Measurements from ENCODE around the gene RAC3.

Gene RAC3

GRCh38 chr17:82045936-82046484 is 14.5 kb downstream of the RAC3 start:
- DNase-seq, result no peak

DNA sequence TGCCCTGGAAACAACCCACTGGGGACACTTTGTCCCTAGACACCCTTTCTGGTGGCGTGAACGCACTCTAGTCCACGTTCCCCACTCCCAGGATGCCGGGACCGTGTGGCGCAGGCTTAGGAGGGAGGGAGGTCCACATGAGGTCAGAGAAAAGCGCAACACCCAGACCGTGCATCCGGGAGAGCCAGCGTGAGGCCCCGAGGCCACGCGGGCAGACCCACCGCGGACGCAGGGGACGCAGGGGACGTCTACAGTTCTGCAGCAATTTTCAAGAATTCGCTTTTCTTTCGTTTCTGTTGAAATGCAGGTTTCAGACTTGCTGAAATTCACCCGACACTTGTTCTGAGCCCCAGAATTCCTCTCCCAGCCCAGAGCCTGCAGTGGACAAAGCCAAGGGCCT is 15.4 kb downstream of the RAC3 start:
- DNase-seq, result no peak

GRCh38 chr17:82047379-82047778 is 15.9 kb downstream of the RAC3 start:
- no peak for DNase-seq

DNA sequence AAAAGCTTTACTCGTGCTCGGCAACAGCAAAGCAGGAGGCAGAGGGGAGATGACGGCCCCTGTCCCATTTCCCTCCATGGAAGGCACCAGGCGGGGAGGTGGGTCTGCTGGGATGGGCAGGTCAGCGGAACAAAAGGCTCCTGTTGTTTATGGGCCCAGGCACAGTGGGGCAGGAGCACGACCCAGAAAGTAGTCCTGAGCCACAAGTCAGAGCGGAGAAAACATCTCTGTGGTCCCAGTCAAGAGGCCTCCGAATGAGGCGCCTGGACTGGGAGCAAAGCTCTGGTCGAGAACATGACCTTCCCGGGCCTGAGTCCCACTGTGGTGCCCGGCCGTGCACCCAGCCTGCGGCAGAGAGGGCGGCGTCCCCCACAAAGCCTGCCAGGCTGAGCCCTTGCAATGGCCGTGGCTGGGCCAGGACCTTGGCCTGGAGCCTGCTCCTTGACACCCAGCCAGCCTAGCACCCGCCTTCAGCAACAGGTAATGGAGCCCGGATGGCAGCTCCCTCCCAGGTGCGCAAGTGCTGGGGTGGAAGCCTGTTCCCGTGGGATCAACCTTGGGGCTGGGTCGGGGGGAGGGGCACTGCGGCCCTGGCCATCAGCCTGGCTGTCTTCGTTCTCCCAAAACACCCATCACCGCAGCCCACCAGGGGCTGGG is 16.6 kb downstream of the RAC3 start:
- DNase-seq, result no peak

GRCh38 chr17:82048571-82048971 is 17.1 kb downstream of the RAC3 start:
- no peak for DNase-seq

DNA sequence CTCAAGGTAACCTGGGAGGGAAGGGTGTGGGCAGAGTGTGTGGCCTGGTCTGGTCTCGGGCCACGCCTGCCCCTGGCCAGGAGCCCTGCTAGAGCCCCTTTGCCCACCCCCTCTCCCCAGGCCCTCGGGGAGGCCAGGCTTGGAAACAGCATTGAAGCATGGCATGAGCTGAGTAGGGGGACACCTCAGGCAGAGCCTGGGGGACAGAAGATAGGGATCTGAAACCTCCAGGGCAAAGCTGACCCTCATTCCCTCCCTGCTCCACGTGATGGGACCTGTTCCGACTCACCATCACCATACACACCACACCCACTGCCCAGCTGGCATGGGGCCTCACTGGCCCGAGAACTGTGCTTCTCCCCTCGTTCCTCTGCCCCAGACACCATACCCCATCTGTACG is 17.6 kb downstream of the RAC3 start:
- no peak for DNase-seq

- no peak for DNase-seq
Measured at GRCh38 chr17:82049521-82049971, 18.1 kb downstream of the RAC3 start.

- DNase-seq, result no peak
Measured at GRCh38 chr17:82050152-82050760, 18.8 kb downstream of the RAC3 start.

DNA sequence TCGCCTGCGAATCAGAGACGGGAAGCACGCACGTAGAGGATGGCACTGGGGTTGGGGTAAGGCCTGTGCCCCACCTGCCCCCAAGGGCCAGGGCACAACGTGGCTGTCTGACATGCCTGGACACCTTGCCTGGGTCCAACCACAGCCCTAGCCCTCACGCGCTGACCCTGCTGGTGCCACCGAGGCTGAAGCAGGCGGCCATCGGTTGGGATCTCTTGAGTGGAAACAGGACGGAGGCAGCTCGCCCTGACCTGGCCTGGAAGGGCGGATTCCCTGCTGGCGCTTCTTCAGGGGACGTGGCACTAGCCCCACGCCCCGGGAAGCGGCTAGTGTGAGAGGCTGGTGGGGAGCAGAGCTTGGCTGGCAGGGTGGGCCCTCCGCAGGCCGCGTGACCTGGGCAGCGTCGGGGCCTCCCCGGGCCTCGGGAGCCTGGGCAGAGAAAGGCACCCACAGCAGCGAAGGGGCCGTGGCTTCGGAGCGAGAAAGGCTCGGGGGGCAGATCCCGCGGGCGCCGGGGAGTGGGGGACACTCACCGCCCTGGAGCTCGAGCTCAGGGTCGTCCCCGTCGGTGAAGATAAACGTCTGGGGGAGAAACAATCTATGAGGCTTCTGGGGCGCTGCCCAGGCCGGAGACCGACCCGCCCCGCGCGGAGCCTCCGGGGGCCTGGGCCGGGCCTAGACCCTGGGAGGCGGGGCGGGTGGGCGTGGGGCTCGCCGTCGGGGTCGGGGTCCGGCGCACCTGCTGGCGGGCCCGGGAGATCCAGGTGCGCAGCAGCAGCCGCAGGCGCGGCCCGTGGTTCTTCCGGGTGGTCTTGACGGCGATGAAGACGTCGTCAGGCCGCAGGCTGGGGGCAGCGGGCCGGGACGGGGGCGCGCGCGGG is 19.5 kb downstream of the RAC3 start:
- DNase-seq, result no peak

DNA sequence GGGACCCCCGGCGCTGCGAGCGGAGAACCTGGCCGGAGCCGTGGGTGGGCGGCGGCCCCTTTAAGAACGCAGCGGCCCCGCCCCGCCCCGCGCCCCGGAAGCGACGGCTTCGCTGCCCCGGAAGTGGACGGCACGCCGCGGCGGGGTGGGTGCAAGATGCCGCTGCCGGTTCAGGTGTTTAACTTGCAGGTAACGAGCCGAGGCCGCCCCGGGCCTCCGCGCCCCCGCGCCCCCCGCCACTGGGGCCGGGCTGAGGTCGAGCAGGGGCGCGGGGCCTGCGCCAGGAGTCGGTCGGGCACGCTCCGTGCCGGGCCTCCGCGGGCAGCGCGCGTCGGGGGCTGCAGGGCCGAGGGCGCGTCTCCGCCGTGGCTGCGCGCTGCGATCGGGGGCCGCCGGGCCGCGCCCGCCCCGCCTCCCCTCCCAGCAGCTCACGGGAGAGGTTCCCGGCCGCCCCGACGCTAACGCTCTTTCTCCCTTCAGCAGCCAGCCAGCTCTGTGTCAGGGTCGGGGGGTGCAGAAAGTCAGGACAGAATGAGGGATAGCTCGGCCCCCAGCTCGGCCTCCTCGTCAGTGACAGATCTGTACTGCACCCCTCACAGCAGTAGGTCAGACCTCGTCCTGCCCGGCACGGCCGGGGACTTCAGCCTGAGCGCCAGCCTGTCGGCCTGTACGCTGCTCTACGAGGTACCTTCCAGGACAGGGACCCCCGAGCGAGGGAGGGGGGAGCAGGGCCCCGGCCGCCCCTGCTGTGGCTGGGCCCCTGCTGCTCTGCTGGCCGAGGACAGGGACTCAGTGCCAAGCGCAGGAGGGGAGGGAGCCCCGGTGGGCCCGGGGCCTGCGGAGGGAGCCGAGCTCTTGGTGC is 20.5 kb downstream of the RAC3 start, which contains the start of the genes GPS1 and RFNG:
Gene GPS1 (plus strand): TSS at position 123 of the 862 bp plus-strand sequence. CDS start 34 bp downstream, at position 157.
Gene RFNG (minus strand): TSS at position 36 of the 862 bp plus-strand sequence. CDS start 45 bp downstream, outside the sequence.
- no peak for DNase-seq

DNA sequence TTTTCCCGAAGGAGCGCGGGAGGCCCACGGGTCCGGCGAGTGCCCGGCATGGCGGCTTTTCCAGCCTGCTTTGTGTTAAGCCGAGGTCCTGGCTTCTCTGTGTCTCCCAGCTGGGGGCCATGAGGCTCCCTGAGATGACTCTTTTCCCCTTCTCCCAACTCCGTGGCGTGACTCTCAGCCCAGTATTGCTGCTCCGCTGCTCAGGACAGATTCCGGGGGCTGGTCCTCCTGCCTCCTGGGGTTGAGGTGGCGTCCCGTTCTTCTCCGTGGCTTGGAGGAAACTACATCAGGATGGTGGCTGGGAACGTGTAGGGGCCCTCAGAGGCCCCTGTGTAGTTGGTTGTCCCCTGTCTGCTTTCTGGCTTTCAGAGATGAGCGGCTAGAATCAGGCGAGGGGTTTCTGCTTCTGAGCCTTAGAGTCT is 21.2 kb downstream of the RAC3 start:
- DNase-seq, result no peak

GRCh38 chr17:82053130-82053529 is 21.7 kb downstream of the RAC3 start:
- DNase-seq, result no peak

DNA sequence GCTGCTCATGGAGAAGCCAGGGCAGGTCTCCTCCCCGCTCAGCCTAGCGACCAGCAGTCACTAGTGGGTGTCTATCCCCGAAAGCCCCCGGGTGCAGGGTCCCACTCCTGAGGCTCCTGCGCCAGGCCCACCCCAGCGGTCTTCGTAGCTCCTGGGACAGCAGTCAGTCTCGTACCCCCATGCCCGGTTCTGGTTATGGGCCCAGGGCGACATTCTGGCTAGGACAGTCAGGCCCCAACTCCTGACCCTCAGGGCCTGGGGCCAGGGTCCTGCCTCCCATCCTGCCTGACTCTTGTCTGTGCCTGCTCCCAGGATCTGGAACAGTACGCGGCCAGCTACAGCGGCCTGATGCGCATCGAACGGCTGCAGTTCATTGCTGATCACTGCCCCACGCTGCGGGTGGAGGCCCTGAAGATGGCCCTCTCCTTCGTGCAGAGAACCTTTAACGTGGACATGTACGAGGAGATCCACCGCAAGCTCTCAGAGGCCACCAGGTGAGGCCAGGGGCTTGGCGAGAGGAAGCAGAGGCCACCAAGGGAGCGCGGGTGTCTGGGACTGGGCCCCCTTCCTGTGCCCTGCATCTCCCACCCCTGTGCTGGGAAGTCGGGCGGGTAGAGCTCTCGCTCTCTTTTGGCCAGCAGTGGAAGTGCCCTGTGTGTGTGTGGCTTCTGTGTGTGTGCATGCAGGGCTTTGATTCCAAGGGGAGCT is 22.2 kb downstream of the RAC3 start:
- DNase-seq, result no peak

DNA sequence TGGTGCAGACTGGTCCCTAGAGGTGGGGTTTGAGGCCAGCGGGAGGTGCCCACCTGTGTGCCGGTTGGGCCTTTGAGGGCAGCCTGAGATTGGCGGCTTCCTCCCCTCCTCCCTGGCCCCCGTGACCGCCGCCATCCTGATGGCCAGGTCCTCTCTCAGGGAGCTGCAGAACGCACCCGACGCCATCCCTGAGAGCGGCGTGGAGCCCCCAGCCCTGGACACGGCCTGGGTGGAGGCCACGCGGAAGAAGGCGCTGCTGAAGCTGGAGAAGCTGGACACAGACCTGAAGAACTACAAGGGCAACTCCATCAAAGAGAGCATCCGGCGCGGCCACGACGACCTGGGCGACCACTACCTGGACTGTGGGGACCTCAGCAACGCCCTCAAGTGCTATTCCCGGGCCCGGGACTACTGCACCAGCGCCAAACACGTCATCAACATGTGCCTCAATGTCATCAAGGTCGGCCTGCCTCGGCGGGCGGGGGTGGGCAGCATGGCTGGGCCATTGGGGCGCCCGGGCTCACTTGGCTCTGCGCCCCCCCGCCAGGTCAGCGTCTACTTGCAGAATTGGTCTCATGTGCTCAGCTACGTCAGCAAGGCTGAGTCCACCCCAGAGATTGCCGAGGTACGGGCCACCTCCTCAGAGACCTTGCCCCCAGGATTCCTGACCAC is 23.0 kb downstream of the RAC3 start:
- no peak for DNase-seq

GRCh38 chr17:82055023-82055964 is 23.8 kb downstream of the RAC3 start:
- DNase-seq, result no peak

DNA sequence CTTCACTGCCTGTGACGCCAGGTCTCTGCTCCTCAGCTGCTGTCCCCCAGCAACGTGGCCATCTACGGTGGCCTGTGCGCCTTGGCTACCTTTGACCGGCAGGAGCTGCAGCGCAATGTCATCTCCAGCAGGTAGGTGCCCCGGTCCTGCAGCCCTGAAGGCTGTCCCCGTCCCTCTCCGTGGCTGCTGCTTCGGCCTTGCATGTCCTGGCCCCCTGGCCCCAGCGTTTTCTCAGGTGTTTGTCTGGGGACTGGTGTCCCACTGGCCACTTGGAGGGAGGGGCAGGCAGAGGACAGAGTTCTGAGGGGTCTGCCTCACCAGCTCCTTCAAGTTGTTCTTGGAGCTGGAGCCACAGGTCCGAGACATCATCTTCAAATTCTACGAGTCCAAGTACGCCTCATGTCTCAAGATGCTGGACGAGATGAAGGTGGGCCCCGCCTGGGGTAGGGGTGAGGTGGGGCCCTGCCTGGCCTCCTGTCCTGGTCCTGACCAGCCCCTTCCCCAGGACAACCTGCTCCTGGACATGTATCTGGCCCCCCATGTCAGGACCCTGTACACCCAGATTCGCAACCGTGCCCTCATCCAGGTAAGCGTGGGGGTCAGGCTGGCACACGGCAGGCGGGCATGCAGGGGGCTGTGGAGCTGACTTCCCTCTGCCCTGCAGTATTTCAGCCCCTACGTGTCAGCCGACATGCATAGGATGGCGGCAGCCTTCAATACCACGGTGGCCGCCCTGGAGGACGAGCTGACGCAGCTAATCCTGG is 24.7 kb downstream of the RAC3 start:
- no peak for DNase-seq

DNA sequence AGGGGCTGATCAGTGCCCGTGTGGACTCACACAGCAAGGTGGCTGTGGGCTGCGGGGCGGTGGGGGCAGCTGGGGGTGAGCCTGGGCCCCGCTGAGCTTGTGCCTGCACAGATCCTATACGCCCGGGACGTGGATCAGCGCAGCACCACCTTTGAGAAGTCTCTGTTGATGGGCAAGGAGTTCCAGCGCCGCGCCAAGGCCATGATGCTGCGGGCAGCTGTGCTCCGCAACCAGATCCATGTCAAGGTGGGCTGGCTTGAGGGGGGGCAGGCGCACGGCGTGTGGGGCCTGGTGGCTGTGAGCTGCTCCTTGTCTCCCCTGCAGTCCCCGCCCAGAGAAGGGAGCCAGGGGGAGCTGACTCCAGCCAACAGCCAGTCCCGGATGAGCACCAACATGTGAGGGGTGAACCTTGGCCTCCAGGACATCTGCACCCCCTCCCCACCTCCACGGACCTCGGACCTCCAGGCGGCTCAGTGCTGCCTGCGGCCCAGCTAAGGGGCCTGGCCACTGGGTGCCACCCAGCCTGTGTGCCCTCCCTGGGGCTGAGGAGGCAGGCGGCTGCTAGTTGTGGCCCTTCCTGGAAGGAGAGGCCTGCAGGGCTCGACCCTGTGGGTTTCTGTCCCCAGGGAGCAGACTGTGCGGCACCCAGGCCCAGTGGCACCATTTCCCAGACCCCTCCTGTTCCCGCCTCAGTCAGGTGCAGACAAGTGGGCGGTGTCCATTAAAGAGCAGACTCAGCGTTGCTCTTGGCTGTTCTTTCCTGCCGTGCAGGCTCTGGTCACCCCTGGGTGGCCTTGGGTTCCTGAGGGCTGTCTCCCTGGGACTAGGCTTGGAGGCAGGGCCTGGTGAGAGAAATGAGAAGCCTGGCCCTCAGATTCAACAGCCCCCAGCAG is 25.5 kb downstream of the RAC3 start:
- no peak for DNase-seq

Measured in NCI-H1436 treated with DMSO at 0.1 percent for 48 hours (cell line).